HepG2 (cell line): Measurements from ENCODE around the gene MAN1B1. TPM values are rescaled to one million over a fixed set of nuclear protein-coding genes. Genes with fewer than 3 reads are reported as not detected.

Experiments
- IRF9 ChIP-seq: sonication (generic); formaldehyde crosslinking; IDR thresholded peaks from 2 replicates; pipeline ENCODE4 v1.8.0; 2022; ENCODE audit warnings: missing genetic modification reagents, mild to moderate bottlenecking, borderline replicate concordance
- KLF13 ChIP-seq: sonication (generic); formaldehyde crosslinking; IDR thresholded peaks from 2 replicates; pipeline ENCODE4 v1.4.0; 2020; ENCODE audit warnings: mild to moderate bottlenecking, missing genetic modification reagents
- PHF20 ChIP-seq: sonication (generic); formaldehyde crosslinking; IDR thresholded peaks from 2 replicates; pipeline ENCODE4 v1.5.0; 2020; ENCODE audit warnings: mild to moderate bottlenecking, missing genetic modification reagents
- SOX13 ChIP-seq, 3 experiments: fragments of 450-650 bp in 1 of 3; sonication (generic) in 1 of 3; formaldehyde crosslinking in 1 of 3; IDR thresholded peaks in 2 of 3; conservative IDR thresholded peaks in 1 of 3; 2 replicates each; pipeline versions ENCODE4 v1.5.0 to v1.6.1; 2016 to 2020; ENCODE audit warnings: antibody characterized with exemption in 1 of 3, mild to moderate bottlenecking in 1 of 3, missing compliant biosample characterization in 1 of 3, missing genetic modification reagents in 1 of 3, moderate library complexity in 1 of 3
- STAG1 ChIP-seq: sonication (generic); formaldehyde crosslinking; IDR thresholded peaks from 2 replicates; pipeline ENCODE4 v1.4.0; 2020; ENCODE audit warnings: missing genetic modification reagents
- TCF7L2 ChIP-seq: IDR thresholded peaks from 2 replicates; pipeline ENCODE4 v1.6.1; 2011; ENCODE audit warnings: mild to moderate bottlenecking, low read depth, low read length, moderate library complexity
- ZBTB3 ChIP-seq: sonication (generic); formaldehyde crosslinking; IDR thresholded peaks from 2 replicates; pipeline ENCODE4 v1.4.0; 2020; ENCODE audit warnings: low read depth, mild to moderate bottlenecking, moderate library complexity, missing genetic modification reagents, borderline replicate concordance
- ZBTB44 ChIP-seq: sonication (generic); formaldehyde crosslinking; IDR thresholded peaks from 2 replicates; pipeline ENCODE4 v1.4.0; 2020; ENCODE audit warnings: missing genetic modification reagents
- ZFP1 ChIP-seq: IDR thresholded peaks from 2 replicates; pipeline ENCODE4 v1.6.1; 2016
- ZMYM2 ChIP-seq: sonication (generic); formaldehyde crosslinking; IDR thresholded peaks from 2 replicates; pipeline ENCODE4 v1.8.0; 2022; ENCODE audit warnings: mild to moderate bottlenecking, missing genetic modification reagents
- ZNF224 ChIP-seq: sonication (generic); formaldehyde crosslinking; IDR thresholded peaks from 2 replicates; pipeline ENCODE4 v1.5.0; 2020; ENCODE audit warnings: mild to moderate bottlenecking, missing genetic modification reagents
- ZNF3 ChIP-seq: IDR thresholded peaks from 2 replicates; pipeline ENCODE4 v1.7.0; 2017; ENCODE audit warnings: inconsistent platforms
- ZNF430 ChIP-seq: sonication (generic); formaldehyde crosslinking; IDR thresholded peaks from 2 replicates; pipeline ENCODE4 v1.9.0; 2021; ENCODE audit warnings: mild to moderate bottlenecking, missing genetic modification reagents
- ZNF441 ChIP-seq: sonication (generic); formaldehyde crosslinking; IDR thresholded peaks from 2 replicates; pipeline ENCODE4 v1.7.0; 2021; ENCODE audit warnings: missing genetic modification reagents, borderline replicate concordance
- ZNF83 ChIP-seq: sonication (generic); formaldehyde crosslinking; IDR thresholded peaks from 2 replicates; pipeline ENCODE4 v1.4.0; 2020; ENCODE audit warnings: missing genetic modification reagents, mild to moderate bottlenecking, borderline replicate concordance
- ZSCAN25 ChIP-seq: sonication (generic); formaldehyde crosslinking; IDR thresholded peaks from 2 replicates; pipeline ENCODE4 v1.8.0; 2022; ENCODE audit warnings: mild to moderate bottlenecking, missing genetic modification reagents
- ZZZ3 ChIP-seq: sonication (generic); formaldehyde crosslinking; IDR thresholded peaks from 2 replicates; pipeline ENCODE4 v1.4.0; 2020; ENCODE audit warnings: missing genetic modification reagents, mild to moderate bottlenecking, borderline replicate concordance
- polyA plus RNA-seq, 8 experiments: library from polyadenylated mRNA; depleted of rRNA in 3 of 8; stranded (reverse) in 7 of 8; unstranded in 1 of 8; fragments of >200 nt; fragmentation: Illumina TruSeq in 4 of 8; extraction: Trizol in 4 of 8; gene quantifications; 2 replicates each; pipeline versions ENCODE4 v1.2.1 to v1.2.3, GENCODE V29; 2011 to 2016; ENCODE audit warnings: low read depth in 4 of 8, missing spikeins in 1 of 8, mixed read lengths in 1 of 8; ENCODE audit not compliant: insufficient read depth in 1 of 8
- total RNA-seq, 5 experiments: library from RNA; depleted of rRNA; stranded (reverse); fragments of >200 nt; fragmentation: Illumina TruSeq; extraction: Trizol; gene quantifications; 2 replicates each; pipeline ENCODE4 v1.2.3, GENCODE V29; 2016; ENCODE audit warnings: low read depth in 1 of 5
- TF ChIP-seq, protein P1 (sequence below): sonication (generic); formaldehyde crosslinking; IDR thresholded peaks from 2 replicates; pipeline ENCODE4 v1.5.0; 2020; ENCODE audit warnings: mild to moderate bottlenecking, missing genetic modification reagents
- TF ChIP-seq, protein P2 (sequence below): IDR thresholded peaks from 2 replicates; pipeline ENCODE4 v1.6.1; 2012; ENCODE audit warnings: low read depth, low read length, improper control_type of control experiment
- TF ChIP-seq, protein P3 (sequence below): sonication (generic); formaldehyde crosslinking; IDR thresholded peaks from 2 replicates; pipeline ENCODE4 v1.8.1; 2023; ENCODE audit warnings: mild to moderate bottlenecking, missing genetic modification reagents

MAN1B1 gene
- total and polyA plus RNA-seq, 2 of the 13 experiments (the other 11 are each of a cell fraction or from before 2014, with no cell fraction given) = 48.9 to 59.5 TPM

DNA sequence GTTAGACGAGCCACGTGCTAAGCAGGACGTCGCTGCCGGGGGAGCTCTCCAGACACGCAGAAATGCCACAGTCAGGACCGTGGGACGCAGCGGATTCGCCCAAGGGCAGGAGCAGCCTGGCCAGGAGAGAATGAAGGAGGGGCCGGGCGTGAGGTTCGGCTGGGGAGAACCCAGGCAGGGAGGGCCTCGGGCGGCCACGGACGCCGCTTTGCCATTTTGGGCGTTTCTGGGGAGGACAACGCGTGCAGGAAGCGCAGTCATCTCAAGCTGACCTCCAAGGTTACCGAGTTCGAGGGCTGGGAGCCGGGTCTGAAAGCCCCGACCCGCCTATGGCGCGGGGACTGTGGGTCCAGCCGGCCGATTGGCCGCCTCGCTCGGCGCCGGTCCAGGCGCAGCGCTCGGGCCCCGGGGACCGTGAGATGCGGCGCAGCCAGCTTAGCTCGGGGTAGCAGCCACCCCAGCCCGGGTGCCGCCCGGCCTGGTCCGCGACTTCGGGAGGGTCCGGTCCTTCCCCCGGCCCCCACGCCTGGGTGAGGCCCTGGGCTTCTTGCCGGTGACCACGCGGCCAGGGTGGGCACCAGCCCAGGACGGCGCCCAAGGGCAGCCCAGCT lies 760 bp upstream of the MAN1B1 start (continued):
- TF ChIP-seq, protein P1, sequence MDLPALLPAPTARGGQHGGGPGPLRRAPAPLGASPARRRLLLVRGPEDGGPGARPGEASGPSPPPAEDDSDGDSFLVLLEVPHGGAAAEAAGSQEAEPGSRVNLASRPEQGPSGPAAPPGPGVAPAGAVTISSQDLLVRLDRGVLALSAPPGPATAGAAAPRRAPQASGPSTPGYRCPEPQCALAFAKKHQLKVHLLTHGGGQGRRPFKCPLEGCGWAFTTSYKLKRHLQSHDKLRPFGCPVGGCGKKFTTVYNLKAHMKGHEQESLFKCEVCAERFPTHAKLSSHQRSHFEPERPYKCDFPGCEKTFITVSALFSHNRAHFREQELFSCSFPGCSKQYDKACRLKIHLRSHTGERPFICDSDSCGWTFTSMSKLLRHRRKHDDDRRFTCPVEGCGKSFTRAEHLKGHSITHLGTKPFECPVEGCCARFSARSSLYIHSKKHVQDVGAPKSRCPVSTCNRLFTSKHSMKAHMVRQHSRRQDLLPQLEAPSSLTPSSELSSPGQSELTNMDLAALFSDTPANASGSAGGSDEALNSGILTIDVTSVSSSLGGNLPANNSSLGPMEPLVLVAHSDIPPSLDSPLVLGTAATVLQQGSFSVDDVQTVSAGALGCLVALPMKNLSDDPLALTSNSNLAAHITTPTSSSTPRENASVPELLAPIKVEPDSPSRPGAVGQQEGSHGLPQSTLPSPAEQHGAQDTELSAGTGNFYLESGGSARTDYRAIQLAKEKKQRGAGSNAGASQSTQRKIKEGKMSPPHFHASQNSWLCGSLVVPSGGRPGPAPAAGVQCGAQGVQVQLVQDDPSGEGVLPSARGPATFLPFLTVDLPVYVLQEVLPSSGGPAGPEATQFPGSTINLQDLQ (CRISPR knock-in tag) = peak; percentile 70; the same call in 1 of the 2 replicates
- TF ChIP-seq, protein P2, sequence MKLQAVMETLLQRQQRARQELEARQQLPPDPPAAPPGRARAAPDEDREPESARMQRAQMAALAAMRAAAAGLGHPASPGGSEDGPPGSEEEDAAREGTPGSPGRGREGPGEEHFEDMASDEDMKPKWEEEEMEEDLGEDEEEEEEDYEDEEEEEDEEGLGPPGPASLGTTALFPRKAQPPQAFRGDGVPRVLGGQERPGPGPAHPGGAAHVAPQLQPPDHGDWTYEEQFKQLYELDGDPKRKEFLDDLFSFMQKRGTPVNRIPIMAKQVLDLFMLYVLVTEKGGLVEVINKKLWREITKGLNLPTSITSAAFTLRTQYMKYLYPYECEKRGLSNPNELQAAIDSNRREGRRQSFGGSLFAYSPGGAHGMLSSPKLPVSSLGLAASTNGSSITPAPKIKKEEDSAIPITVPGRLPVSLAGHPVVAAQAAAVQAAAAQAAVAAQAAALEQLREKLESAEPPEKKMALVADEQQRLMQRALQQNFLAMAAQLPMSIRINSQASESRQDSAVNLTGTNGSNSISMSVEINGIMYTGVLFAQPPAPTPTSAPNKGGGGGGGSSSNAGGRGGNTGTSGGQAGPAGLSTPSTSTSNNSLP = no peak
- TF ChIP-seq TCF7L2 = no peak
- TF ChIP-seq ZNF83 (CRISPR knock-in tag) = no peak
- 0 out of 2 replicates have a peak, but pooled peaks have one; percentile 53 for TF ChIP-seq ZBTB3 (CRISPR knock-in tag)
- TF ChIP-seq ZBTB44 (CRISPR knock-in tag) = no peak
- TF ChIP-seq PHF20 (CRISPR knock-in tag) = no peak
- TF ChIP-seq IRF9 (CRISPR knock-in tag) = peak; percentile 25; the same call in 1 of the 2 replicates
- TF ChIP-seq ZFP1 (CRISPR knock-in tag) = no peak
- no peak for TF ChIP-seq STAG1 (CRISPR knock-in tag)
- TF ChIP-seq ZNF441 (CRISPR knock-in tag) = peak; percentile 7; the same call in 1 of the 2 replicates
- TF ChIP-seq SOX13 (IDR thresholded peaks at IDR 0.05) = no peak
- TF ChIP-seq SOX13 (CRISPR knock-in tag; conservative IDR thresholded peaks at IDR 0.05 in 1 of 2, IDR thresholded peaks at IDR 0.05 in 1 of 2) = no peak
- TF ChIP-seq ZNF3 (CRISPR knock-in tag) = no peak
- peak; percentile 62; the same call in 1 of the 2 replicates for TF ChIP-seq ZNF430
- TF ChIP-seq, protein P3, sequence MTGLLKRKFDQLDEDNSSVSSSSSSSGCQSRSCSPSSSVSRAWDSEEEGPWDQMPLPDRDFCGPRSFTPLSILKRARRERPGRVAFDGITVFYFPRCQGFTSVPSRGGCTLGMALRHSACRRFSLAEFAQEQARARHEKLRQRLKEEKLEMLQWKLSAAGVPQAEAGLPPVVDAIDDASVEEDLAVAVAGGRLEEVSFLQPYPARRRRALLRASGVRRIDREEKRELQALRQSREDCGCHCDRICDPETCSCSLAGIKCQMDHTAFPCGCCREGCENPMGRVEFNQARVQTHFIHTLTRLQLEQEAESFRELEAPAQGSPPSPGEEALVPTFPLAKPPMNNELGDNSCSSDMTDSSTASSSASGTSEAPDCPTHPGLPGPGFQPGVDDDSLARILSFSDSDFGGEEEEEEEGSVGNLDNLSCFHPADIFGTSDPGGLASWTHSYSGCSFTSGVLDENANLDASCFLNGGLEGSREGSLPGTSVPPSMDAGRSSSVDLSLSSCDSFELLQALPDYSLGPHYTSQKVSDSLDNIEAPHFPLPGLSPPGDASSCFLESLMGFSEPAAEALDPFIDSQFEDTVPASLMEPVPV (CRISPR knock-in tag) = 0 out of 2 replicates have a peak, but pooled peaks have one; percentile 60
- TF ChIP-seq ZMYM2 (CRISPR knock-in tag) = peak; percentile 47; the same call in 1 of the 2 replicates
- TF ChIP-seq ZZZ3 (CRISPR knock-in tag) = 0 out of 2 replicates have a peak, but pooled peaks have one; percentile 60
- no peak for TF ChIP-seq ZNF224
- TF ChIP-seq ZSCAN25 (CRISPR knock-in tag) = no peak
- TF ChIP-seq KLF13 = 0 out of 2 replicates have a peak, but pooled peaks have one; percentile 26
